ENCODE results near the gene ZNF710.
"Not testable (repeated sequence)": the region's sequence is repeated elsewhere in the genome, so short reads cannot be mapped to it uniquely, and the experiment has no call there.

The ZNF710 gene

GRCh38 chr15:90105521-90105920, 104.4 kb downstream of the ZNF710 start:
- no peak for DNase-seq (ENCODE audit: low spot score)

- peak; percentile 81 for DNase-seq (ENCODE audit: low spot score)
Observed at GRCh38 chr15:90106522-90107117, 105.5 kb downstream of the ZNF710 start.

GRCh38 chr15:90108038-90108437, 106.9 kb downstream of the ZNF710 start:
- DNase-seq (ENCODE audit: low spot score) = not testable (repeated sequence)

GRCh38 chr15:90109163-90109751, 108.1 kb downstream of the ZNF710 start:
- not testable (repeated sequence) for DNase-seq (ENCODE audit: low spot score)

- no peak for DNase-seq (ENCODE audit: low spot score)
Observed at GRCh38 chr15:90113166-90113565, 112.0 kb downstream of the ZNF710 start.

GRCh38 chr15:90114451-90114901, 113.4 kb downstream of the ZNF710 start:
- no peak for DNase-seq (ENCODE audit: low spot score)

- no peak for DNase-seq (ENCODE audit: low spot score)
Observed at GRCh38 chr15:90115783-90116182, 114.7 kb downstream of the ZNF710 start.

- DNase-seq (ENCODE audit: low spot score) = no peak
Observed at GRCh38 chr15:90119367-90119766, 118.2 kb downstream of the ZNF710 start.

- DNase-seq (ENCODE audit: low spot score) = no peak
Observed at GRCh38 chr15:90121086-90121485, 120.0 kb downstream of the ZNF710 start.

- DNase-seq (ENCODE audit: low spot score) = no peak
Observed at GRCh38 chr15:90124507-90124906, 123.4 kb downstream of the ZNF710 start.

- DNase-seq (ENCODE audit: low spot score) = no peak
Observed at GRCh38 chr15:90126022-90126421, 124.9 kb downstream of the ZNF710 start.

GRCh38 chr15:90126596-90127435, 125.7 kb downstream of the ZNF710 start:
- no peak for DNase-seq (ENCODE audit: low spot score)

GRCh38 chr15:90130291-90130690, 129.2 kb downstream of the ZNF710 start:
- DNase-seq (ENCODE audit: low spot score) = no peak
